Peyer's patch (tissue), 4 donors: ENCODE results near the gene NCAM2.

Experiments used
- POLR2A ChIP-seq, 2 donors: fragments of 450-650 bp; IDR thresholded peaks; one replicate each; pipeline ENCODE4 v1.5.1; 2017; ENCODE audit warnings: antibody characterized with exemption in 2 of 2, mild to moderate bottlenecking in 2 of 2, moderate library complexity in 2 of 2
- TF ChIP-seq, protein P1 (sequence below), 6 experiments: fragments of 450-650 bp in 4 of 6; fragments of 200-600 bp in 2 of 6; sonication (generic) in 1 of 6; IDR thresholded peaks; one replicate each; pipeline ENCODE4 v1.5.1; 2017 to 2019; ENCODE audit warnings: antibody characterized with exemption in 6 of 6, mild to moderate bottlenecking in 3 of 6, moderate library complexity in 1 of 6

DNA sequence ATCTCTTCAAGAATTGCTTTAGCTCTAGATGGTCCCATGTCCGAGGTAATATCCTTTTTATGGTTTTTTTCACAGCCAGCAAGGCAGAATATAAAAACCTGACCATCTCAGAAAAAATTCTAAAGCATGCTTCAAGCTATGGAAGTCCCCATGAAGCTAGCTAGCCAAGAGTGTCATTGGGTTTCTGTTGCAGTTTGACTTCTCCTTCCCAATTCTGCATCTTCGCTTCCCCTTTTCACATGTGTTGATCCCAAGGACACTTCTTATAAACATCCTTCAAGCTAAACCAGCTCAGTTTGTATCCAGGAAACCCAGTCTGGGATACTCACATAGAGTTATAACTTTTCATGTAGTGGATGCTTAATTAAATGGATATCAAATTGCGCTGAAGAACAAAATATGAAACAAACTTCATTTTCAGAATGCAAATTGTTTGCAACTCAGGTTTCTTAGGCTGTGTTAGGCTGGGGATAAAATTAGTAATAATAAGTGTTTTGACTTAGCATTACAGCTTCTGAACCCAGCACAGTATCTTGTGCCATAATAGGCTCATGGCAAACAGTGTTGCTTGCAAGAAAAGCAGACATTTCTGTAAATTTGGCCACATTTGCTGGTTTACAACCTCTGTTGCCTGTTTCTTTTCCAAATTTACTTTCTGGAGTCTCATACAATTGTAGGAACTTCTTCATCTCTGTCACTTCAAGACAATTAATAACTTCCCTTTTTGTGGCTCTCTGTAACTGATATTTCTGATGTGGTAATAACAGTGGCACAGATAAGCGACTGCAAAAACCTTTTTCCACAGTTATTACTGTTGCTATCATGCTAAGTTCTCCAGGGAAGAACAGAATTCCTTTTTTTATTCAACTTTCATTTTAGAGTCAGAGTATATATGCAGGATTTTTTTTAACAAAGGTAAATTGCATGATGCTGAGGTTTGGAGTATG is 53.2 kb downstream of the NCAM2 start:
- TF ChIP-seq, protein P1, sequence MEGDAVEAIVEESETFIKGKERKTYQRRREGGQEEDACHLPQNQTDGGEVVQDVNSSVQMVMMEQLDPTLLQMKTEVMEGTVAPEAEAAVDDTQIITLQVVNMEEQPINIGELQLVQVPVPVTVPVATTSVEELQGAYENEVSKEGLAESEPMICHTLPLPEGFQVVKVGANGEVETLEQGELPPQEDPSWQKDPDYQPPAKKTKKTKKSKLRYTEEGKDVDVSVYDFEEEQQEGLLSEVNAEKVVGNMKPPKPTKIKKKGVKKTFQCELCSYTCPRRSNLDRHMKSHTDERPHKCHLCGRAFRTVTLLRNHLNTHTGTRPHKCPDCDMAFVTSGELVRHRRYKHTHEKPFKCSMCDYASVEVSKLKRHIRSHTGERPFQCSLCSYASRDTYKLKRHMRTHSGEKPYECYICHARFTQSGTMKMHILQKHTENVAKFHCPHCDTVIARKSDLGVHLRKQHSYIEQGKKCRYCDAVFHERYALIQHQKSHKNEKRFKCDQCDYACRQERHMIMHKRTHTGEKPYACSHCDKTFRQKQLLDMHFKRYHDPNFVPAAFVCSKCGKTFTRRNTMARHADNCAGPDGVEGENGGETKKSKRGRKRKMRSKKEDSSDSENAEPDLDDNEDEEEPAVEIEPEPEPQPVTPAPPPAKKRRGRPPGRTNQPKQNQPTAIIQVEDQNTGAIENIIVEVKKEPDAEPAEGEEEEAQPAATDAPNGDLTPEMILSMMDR (IDR thresholded peaks at IDR 0.05), result no peak
- TF ChIP-seq POLR2A (IDR thresholded peaks at IDR 0.05), result no peak
